IMR-90 (cell line): ENCODE results near the gene OPTC. TPM values are rescaled to one million over a fixed set of nuclear protein-coding genes. Genes with fewer than 3 reads are reported as not detected.
A peak's percentile ranks its signal among the peaks of the same experiment; 100 is the strongest.

Experiments used
- ATAC-seq: fragments of 200-7000 bp; cut with Tn5 transposase; 2 replicates; pipeline ENCODE4 v1.9.1; 2020; ENCODE audit warnings: low read depth, mild to moderate bottlenecking, moderate library complexity
- BruUV-seq: library from RNA; stranded (reverse); fragments of 400-500 nt; replicated peaks from 2 replicates; lab custom pipeline; 2021; lab: Mats Ljungman, UMichigan
- CTCF ChIA-PET: fragments of 300-600 bp; formaldehyde crosslinking; extraction: SDS; loops from one replicate; lab custom pipeline; 2021; ENCODE audit warnings: antibody characterized with exemption; lab: Yijun Ruan, JAX
- POLR2A ChIA-PET: fragments of 300-600 bp; sonication (Branson Sonifier 250); formaldehyde crosslinking; loops from one replicate; lab custom pipeline; 2022; ENCODE audit warnings: antibody characterized with exemption; ENCODE audit not compliant: unreplicated experiment; lab: Charles Lee
- DNase-seq: peaks from one replicate; pipeline ENCODE4 v3.0.0; 2013
- H2AFZ ChIP-seq: replicated peaks from 2 replicates; pipeline ENCODE3; 2013; ENCODE audit warnings: low read length, mild to moderate bottlenecking; ENCODE audit not compliant: poor library complexity
- H2AK5ac ChIP-seq: 2 replicates; pipeline ENCODE4 v1.6.1; 2013; ENCODE audit warnings: low read depth, low read length, inconsistent platforms
- H2AK9ac ChIP-seq: replicated peaks from 2 replicates; pipeline ENCODE3; 2013; ENCODE audit warnings: mild to moderate bottlenecking, low read depth, low read length, moderate library complexity; ENCODE audit not compliant: poor library complexity
- H2BK120ac ChIP-seq: 2 replicates; pipeline ENCODE4 v1.6.1; 2013; ENCODE audit warnings: low read depth, low read length, inconsistent platforms
- H2BK15ac ChIP-seq: 3 replicates; pipeline ENCODE4 v1.6.1; 2013; ENCODE audit warnings: low read depth, low read length, inconsistent platforms
- H2BK20ac ChIP-seq: 2 replicates; pipeline ENCODE4 v1.6.1; 2013; ENCODE audit warnings: low read depth, mild to moderate bottlenecking, inconsistent platforms, low read length, moderate library complexity
- H2BK5ac ChIP-seq: 2 replicates; pipeline ENCODE4 v1.6.1; 2013; ENCODE audit warnings: mild to moderate bottlenecking, low read depth, low read length, inconsistent platforms; ENCODE audit not compliant: poor library complexity, severe bottlenecking
- H3K14ac ChIP-seq: replicated peaks from 2 replicates; pipeline ENCODE4 v1.6.1; 2013; ENCODE audit warnings: low read depth, low read length, inconsistent platforms
- H3K18ac ChIP-seq: 2 replicates; pipeline ENCODE4 v1.6.1; 2013; ENCODE audit warnings: low read depth, low read length, control low read depth
- H3K23ac ChIP-seq: 2 replicates; pipeline ENCODE4 v1.6.1; 2013; ENCODE audit warnings: low read depth, low read length, inconsistent platforms
- H3K27ac ChIP-seq: 2 replicates; pipeline ENCODE4 v1.5.1; 2013; ENCODE audit warnings: mild to moderate bottlenecking, control low read depth, low read length; ENCODE audit not compliant: insufficient read depth
- H3K27me3 ChIP-seq: 2 replicates; pipeline ENCODE4 v1.6.1; 2013; ENCODE audit warnings: low read length; ENCODE audit not compliant: control insufficient read depth, insufficient read depth
- H3K36me3 ChIP-seq: 2 replicates; pipeline ENCODE4 v1.6.1; 2013; ENCODE audit warnings: low read length, mixed read lengths; ENCODE audit not compliant: control insufficient read depth, insufficient read depth
- H3K4ac ChIP-seq: 2 replicates; pipeline ENCODE4 v1.6.1; 2013; ENCODE audit warnings: low read depth, low read length, inconsistent platforms
- H3K4me1 ChIP-seq: 2 replicates; pipeline ENCODE4 v1.6.1; 2013; ENCODE audit warnings: low read length, mixed read lengths; ENCODE audit not compliant: control insufficient read depth, insufficient read depth
- H3K4me2 ChIP-seq: 2 replicates; pipeline ENCODE4 v1.6.1; 2013; ENCODE audit warnings: low read depth, mild to moderate bottlenecking, control low read depth, low read length, moderate library complexity
- H3K4me3 ChIP-seq: 2 replicates; pipeline ENCODE4 v1.5.1; 2013; ENCODE audit warnings: low read depth, mild to moderate bottlenecking, control low read depth, low read length, moderate library complexity; ENCODE audit not compliant: insufficient read depth
- H3K56ac ChIP-seq: 2 replicates; pipeline ENCODE4 v1.6.1; 2013; ENCODE audit warnings: low read length, inconsistent platforms; ENCODE audit not compliant: insufficient read depth; ENCODE audit errors: extremely low read depth
- H3K79me1 ChIP-seq, 2 experiments: 2 replicates each; pipeline ENCODE4 v1.6.1; 2013; ENCODE audit warnings: low read length in 2 of 2, inconsistent platforms in 1 of 2, low read depth in 1 of 2
- H3K9ac ChIP-seq: 2 replicates; pipeline ENCODE4 v1.6.1; 2013; ENCODE audit warnings: low read depth, low read length, control low read depth
- H3K9me1 ChIP-seq: 2 replicates; pipeline ENCODE4 v1.6.1; 2013; ENCODE audit warnings: low read length, inconsistent platforms; ENCODE audit not compliant: insufficient read depth
- H3K9me3 ChIP-seq: 2 replicates; pipeline ENCODE4 v1.6.1; 2013; ENCODE audit warnings: low read length; ENCODE audit not compliant: control insufficient read depth, insufficient read depth
- H4K20me1 ChIP-seq: 2 replicates; pipeline ENCODE4 v1.6.1; 2013; ENCODE audit warnings: low read length, inconsistent platforms; ENCODE audit not compliant: insufficient read depth
- H4K5ac ChIP-seq: 2 replicates; pipeline ENCODE4 v1.6.1; 2013; ENCODE audit warnings: mild to moderate bottlenecking, low read depth, low read length, control low read depth
- H4K8ac ChIP-seq, 2 experiments: 2 replicates each; pipeline ENCODE4 v1.6.1; 2013; ENCODE audit warnings: low read depth in 2 of 2, low read length in 2 of 2, control low read depth in 1 of 2, inconsistent platforms in 1 of 2
- H4K91ac ChIP-seq: 2 replicates; pipeline ENCODE4 v1.6.1; 2013; ENCODE audit warnings: low read depth, low read length, inconsistent platforms; ENCODE audit not compliant: insufficient read depth
- BHLHE40 ChIP-seq: fragments of 150-350 bp; IDR thresholded peaks from 2 replicates; pipeline ENCODE4 v1.6.1; 2016; ENCODE audit warnings: mild to moderate bottlenecking, low read depth, low read length
- CEBPB ChIP-seq: IDR thresholded peaks from 2 replicates; pipeline ENCODE4 v1.6.1; 2012; ENCODE audit warnings: low read depth, low read length, improper control_type of control experiment
- CHD1 ChIP-seq: IDR thresholded peaks from 2 replicates; pipeline ENCODE4 v1.6.1; 2012; ENCODE audit warnings: low read depth, low read length, improper control_type of control experiment
- CTCF ChIP-seq: conservative IDR thresholded peaks from 2 replicates; pipeline ENCODE4 v1.5.1; 2012; ENCODE audit warnings: mild to moderate bottlenecking, low read depth, low read length, improper control_type of control experiment
- FOS ChIP-seq: fragments of 150-350 bp; IDR thresholded peaks from 2 replicates; pipeline ENCODE4 v1.6.1; 2016; ENCODE audit warnings: low read depth, low read length
- MAFK ChIP-seq: IDR thresholded peaks from 2 replicates; pipeline ENCODE4 v1.6.1; 2012; ENCODE audit warnings: low read depth, low read length, improper control_type of control experiment
- MAZ ChIP-seq: IDR thresholded peaks from 2 replicates; pipeline ENCODE4 v1.6.1; 2012; ENCODE audit warnings: low read depth, mild to moderate bottlenecking, low read length, improper control_type of control experiment, moderate library complexity, borderline replicate concordance
- MXI1 ChIP-seq: IDR thresholded peaks from 2 replicates; pipeline ENCODE4 v1.6.1; 2012; ENCODE audit warnings: low read depth, mild to moderate bottlenecking, low read length, moderate library complexity, borderline replicate concordance
- NFE2L2 ChIP-seq: fragments of 150-350 bp; IDR thresholded peaks from 2 replicates; pipeline ENCODE4 v1.6.1; 2016; ENCODE audit warnings: low read depth, mild to moderate bottlenecking, low read length
- POLR2A ChIP-seq: IDR thresholded peaks from 2 replicates; pipeline ENCODE4 v1.6.1; 2012; ENCODE audit warnings: mild to moderate bottlenecking, low read depth, low read length
- RAD21 ChIP-seq: IDR thresholded peaks from 2 replicates; pipeline ENCODE4 v1.6.1; 2012; ENCODE audit warnings: low read length, improper control_type of control experiment
- RCOR1 ChIP-seq: IDR thresholded peaks from 2 replicates; pipeline ENCODE4 v1.6.1; 2012; ENCODE audit warnings: mild to moderate bottlenecking, low read length, improper control_type of control experiment; ENCODE audit not compliant: insufficient replicate concordance
- RFX5 ChIP-seq: IDR thresholded peaks from 2 replicates; pipeline ENCODE4 v1.8.0; 2012; ENCODE audit warnings: low read depth, mild to moderate bottlenecking, low read length, moderate library complexity
- SMC3 ChIP-seq: fragments of 150-350 bp; IDR thresholded peaks from 2 replicates; pipeline ENCODE4 v1.6.1; 2016; ENCODE audit warnings: low read depth, mild to moderate bottlenecking, antibody characterized with exemption, low read length, moderate library complexity
- USF2 ChIP-seq: fragments of 150-350 bp; IDR thresholded peaks from 2 replicates; pipeline ENCODE4 v1.6.1; 2017; ENCODE audit warnings: mild to moderate bottlenecking, antibody characterized with exemption, low read length, low read depth
- WGBS, 2 experiments: methylation state at CpG; one replicate each; pipeline versions ENCODE4 v1.1.5 to v1.1.7; 2013; ENCODE audit warnings: missing lambda C conversion rate in 2 of 2; ENCODE audit not compliant: insufficient read length in 1 of 2; ENCODE audit errors: extremely low coverage in 2 of 2; 5-methylcytosine and 5-hydroxymethylcytosine counted together
- dilution Hi-C: fragments of 300-500 bp; cut with HindIII; formaldehyde crosslinking; loops from one replicate; pipeline ENCODE4 v1.14.3; 2018; ENCODE audit warnings: low sequenced_read_pairs; ENCODE audit not compliant: unreplicated experiment
- in situ Hi-C: fragments of 300-500 bp; cut with MboI; formaldehyde crosslinking; loops from 3 replicates; pipeline ENCODE4 v1.14.3; 2019; ENCODE audit warnings: low sequenced_read_pairs, inconsistent platforms, mixed read lengths
- intact Hi-C: fragments of 100-400 bp; cut with micrococcal nuclease; formaldehyde crosslinking; loops from 2 replicates; pipeline ENCODE4 v1.10.0; 2022
- polyA plus RNA-seq, 3 experiments: library from polyadenylated mRNA; depleted of rRNA; stranded (reverse); fragments of >200 nt; gene quantifications; 2 replicates each; pipeline ENCODE4 v1.2.3, GENCODE V29; 2012; ENCODE audit warnings: low replicate concordance in 1 of 3
- total RNA-seq: library from RNA; depleted of rRNA; stranded (reverse); fragments of >200 nt; gene quantifications from 2 replicates; pipeline ENCODE4 v1.2.3, GENCODE V29; 2012
- TF ChIP-seq, protein P1 (sequence below): fragments of 150-350 bp; IDR thresholded peaks from 2 replicates; pipeline ENCODE4 v1.6.1; 2016; ENCODE audit warnings: low read depth, mild to moderate bottlenecking, low read length, moderate library complexity, borderline replicate concordance

OPTC gene
- total and polyA plus RNA-seq, 2 of the 4 experiments (the other 2 are of a cell fraction) = not detected

GRCh38 chr1:203546274-203546673 lies 52.3 kb downstream of the OPTC start:
- dilution Hi-C loops = no loop called here
- H3K18ac ChIP-seq = no peak overlapping the region
- ATAC-seq = no peak
- H3K9me1 ChIP-seq = peaks cover 3% of the 10 kb centered on the region; the same call in 1 of the 2 replicates
- no peaks in the 10 kb centered on the region for H3K9me3 ChIP-seq
- no peak overlapping the region for H3K14ac ChIP-seq
- no peak overlapping the region for H2BK20ac ChIP-seq
- H3K36me3 ChIP-seq = no peaks in the 10 kb centered on the region
- H3K9ac ChIP-seq = no peak overlapping the region
- no peak overlapping the region for H2BK120ac ChIP-seq
- H4K91ac ChIP-seq = no peak overlapping the region
- H3K23ac ChIP-seq = no peak overlapping the region
- no peak for DNase-seq
- intact Hi-C loops = no loop called here
- CTCF ChIA-PET = interaction anchor here (1.1 kb wide), 1 partner anchor 10 kb away, joined by 3 read pairs; no protein-coding TSS in a partner anchor
- TF ChIP-seq BHLHE40 (no peak), SMC3 (no peak), MAZ (no peak), NFE2L2 (no peak), POLR2A (no peak), MAFK (no peak), RFX5 (no peak), MXI1 (no peak), RCOR1 (no peak), FOS (no peak), CEBPB (no peak), CTCF (no peak), RAD21 (no peak), USF2 (no peak), CHD1 (no peak)
- TF ChIP-seq, protein P1, sequence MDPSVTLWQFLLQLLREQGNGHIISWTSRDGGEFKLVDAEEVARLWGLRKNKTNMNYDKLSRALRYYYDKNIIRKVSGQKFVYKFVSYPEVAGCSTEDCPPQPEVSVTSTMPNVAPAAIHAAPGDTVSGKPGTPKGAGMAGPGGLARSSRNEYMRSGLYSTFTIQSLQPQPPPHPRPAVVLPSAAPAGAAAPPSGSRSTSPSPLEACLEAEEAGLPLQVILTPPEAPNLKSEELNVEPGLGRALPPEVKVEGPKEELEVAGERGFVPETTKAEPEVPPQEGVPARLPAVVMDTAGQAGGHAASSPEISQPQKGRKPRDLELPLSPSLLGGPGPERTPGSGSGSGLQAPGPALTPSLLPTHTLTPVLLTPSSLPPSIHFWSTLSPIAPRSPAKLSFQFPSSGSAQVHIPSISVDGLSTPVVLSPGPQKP = no peak
- H3K79me1 ChIP-seq = no peaks in the 10 kb centered on the region
- H2BK15ac ChIP-seq = no peak overlapping the region; the same call in 1 of the 3 replicates
- no peaks in the 10 kb centered on the region for H4K20me1 ChIP-seq
- no peak overlapping the region for H2AK5ac ChIP-seq
- BruUV-seq = no TSS peak
- no peak overlapping the region for H3K4ac ChIP-seq
- no peak overlapping the region for H3K56ac ChIP-seq
- in situ Hi-C loops = no loop called here
- no peak overlapping the region for H3K4me2 ChIP-seq
- H3K4me1 ChIP-seq = peaks cover 3% of the 10 kb centered on the region
- no peak overlapping the region for H3K4me3 ChIP-seq
- POLR2A ChIA-PET = no interaction called here
- H4K8ac ChIP-seq = no peak overlapping the region
- no CpG with 5 or more reads among the region's 1 CpG for WGBS, 2 experiments
- H3K27ac ChIP-seq = no peak overlapping the region
- no peak overlapping the region for H2AFZ ChIP-seq
- H2AK9ac ChIP-seq = peak overlapping the region; percentile 22
- H2BK5ac ChIP-seq = no peak overlapping the region
- H3K27me3 ChIP-seq = no peaks in the 10 kb centered on the region
- no peak overlapping the region for H4K5ac ChIP-seq
